ENCODE measurements around the gene FHL2. TPM values are rescaled to one million over a fixed set of nuclear protein-coding genes. Genes with fewer than 3 reads are reported as not detected.

FHL2 gene
- total and polyA plus RNA-seq, 9 donors = 27.5 to 63.5 (median 37.4) TPM

DNA sequence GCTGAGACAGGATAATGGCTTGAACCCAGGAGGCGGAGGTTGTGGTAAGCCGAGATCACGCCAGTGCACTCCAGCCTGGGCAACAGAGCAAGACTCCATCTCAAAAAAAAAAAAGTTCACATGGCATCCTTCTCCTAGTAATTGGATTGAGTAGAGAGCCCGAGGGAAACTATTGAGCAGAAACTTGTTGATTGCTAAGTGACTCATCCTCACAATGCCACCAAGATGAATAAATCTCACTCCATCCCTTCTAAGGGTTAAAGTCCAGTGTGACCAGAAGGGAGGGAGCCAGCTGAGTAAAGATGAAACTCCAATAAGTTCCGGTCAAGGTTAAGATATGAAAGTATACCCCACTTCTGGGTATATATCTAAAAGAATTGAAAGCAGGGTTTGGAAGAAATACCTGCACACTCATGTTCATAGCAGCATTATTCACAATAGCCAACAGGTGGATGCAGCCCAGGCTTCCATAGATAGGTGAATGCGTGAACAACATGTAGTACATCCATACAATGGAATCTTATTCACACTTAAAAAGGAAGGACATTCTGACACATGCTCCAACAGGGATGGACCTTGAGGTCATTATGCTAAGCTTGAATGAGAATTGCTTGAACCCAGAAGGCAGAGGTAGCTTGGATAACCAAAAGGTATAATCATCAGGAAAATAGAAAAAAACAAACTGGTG, 13.0 kb upstream of the FHL2 start:
- H3K9me3 ChIP-seq (replicated peaks; ENCODE audit: control insufficient read depth, low read depth, low read length) = no peaks in the 10 kb centered on the region
- H3K4me3 ChIP-seq (ENCODE audit: low read length) = no peak overlapping the region
- no peaks in the 10 kb centered on the region for H3K36me3 ChIP-seq (ENCODE audit: control insufficient read depth, insufficient read depth, low read length)
- H3K27ac ChIP-seq (ENCODE audit: low read length) = no peak overlapping the region
- no peaks in the 10 kb centered on the region for H3K27me3 ChIP-seq (ENCODE audit: control insufficient read depth, insufficient read depth, low read length)
- H3K4me1 ChIP-seq (ENCODE audit: control insufficient read depth, insufficient read depth, low read length) = peaks cover 18% of the 10 kb centered on the region
- DNase-seq = no peak
- no CpG with 5 or more reads among the region's 6 CpGs for WGBS (ENCODE audit: insufficient coverage)

DNA sequence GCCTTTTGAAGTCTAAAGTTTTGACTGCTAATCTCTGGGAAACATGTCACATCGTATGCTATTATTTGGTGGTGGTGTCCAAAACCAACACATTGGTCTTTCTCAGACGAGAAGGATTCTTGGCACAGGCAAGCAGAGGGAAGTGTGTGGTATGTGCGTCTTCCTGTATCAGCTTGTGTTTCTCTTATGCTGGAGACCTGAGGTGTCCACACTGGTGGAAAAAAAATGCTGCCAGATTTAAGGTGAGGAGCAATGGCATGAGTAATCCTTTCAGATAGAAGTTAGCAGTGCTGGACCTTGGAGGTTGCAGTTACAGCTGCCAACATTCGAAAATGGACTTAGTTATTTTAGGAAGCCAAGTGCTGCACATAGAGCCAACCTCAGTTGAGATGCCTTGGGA, 11.7 kb upstream of the FHL2 start:
- Histone ChIP-seq H3K27ac (ENCODE audit: low read length) (no peak overlapping the region), H3K4me3 (ENCODE audit: low read length) (no peak overlapping the region), H3K36me3 (ENCODE audit: control insufficient read depth, insufficient read depth, low read length) (no peaks in the 10 kb centered on the region), H3K27me3 (ENCODE audit: control insufficient read depth, insufficient read depth, low read length) (no peaks in the 10 kb centered on the region), H3K4me1 (ENCODE audit: control insufficient read depth, insufficient read depth, low read length) (peaks cover 18% of the 10 kb centered on the region), H3K9me3 (replicated peaks; ENCODE audit: control insufficient read depth, low read depth, low read length) (no peaks in the 10 kb centered on the region)
- WGBS (ENCODE audit: insufficient coverage) = 40% methylated on average over 4 of the region's 4 CpGs
- DNase-seq = peak; percentile 57

DNA sequence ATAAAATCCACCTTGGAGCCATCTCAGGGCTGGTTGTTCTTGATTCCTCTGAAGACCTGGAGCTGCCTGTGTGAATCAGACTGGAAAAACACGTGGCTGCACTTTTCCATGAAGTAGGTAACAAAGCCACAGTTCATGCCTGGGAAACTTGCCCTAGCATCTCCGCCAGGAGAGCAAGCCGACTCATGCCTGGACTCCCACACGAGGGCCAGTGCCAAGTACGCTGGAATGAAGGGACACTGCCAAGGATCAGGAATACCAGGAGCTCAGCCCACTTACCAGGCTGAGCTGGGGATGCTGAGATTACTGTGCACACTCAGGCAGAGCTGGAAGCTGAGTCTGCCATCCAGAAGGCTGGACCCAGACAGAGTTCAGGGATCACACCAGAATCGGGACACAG, 10.9 kb upstream of the FHL2 start:
- DNase-seq = peak; percentile 94
- H3K9me3 ChIP-seq (replicated peaks; ENCODE audit: control insufficient read depth, low read depth, low read length) = no peaks in the 10 kb centered on the region

DNA sequence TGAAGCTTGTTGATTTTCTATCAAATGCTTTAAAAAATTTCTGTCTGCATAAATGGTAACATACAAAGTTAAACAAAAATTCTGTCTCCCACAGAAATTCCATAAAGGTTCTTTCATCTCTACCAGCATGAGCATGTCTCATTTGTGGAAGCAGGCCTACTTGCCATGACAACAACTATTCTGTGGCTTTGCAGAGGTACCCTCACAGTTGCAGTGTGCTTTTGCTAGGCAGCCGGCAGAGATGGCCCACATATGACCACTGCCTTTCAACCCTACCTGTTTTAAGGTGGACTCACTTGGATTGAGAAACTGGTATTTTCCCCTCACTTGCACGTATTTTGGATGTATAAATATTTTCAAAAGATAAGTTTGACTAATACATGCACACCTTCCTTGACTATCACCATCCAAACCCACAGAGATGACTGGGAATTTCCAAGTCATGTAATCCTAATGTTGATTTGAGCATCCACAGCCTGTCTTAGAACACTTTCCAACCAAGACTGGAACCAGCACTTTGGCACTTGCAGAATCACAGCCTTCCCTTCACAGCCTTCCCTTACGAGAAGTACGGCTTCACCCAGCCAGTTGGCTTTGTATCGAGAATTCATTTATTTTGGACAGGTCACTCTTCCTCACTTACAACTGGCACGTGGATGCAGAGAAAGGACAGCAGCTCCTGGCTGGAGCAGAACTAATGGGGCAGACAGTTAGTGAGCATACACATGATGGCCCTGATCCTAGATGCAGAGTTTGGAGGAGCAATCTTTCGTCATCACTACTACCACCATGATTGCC, 9.3 kb upstream of the FHL2 start:
- no peaks in the 10 kb centered on the region for H3K36me3 ChIP-seq (ENCODE audit: control insufficient read depth, insufficient read depth, low read length)
- H3K4me1 ChIP-seq (ENCODE audit: control insufficient read depth, insufficient read depth, low read length) = peaks cover 24% of the 10 kb centered on the region
- H3K9me3 ChIP-seq (replicated peaks; ENCODE audit: control insufficient read depth, low read depth, low read length) = no peaks in the 10 kb centered on the region
- WGBS (ENCODE audit: insufficient coverage) = 82% methylated on average over 3 of the region's 7 CpGs
- no peak overlapping the region for H3K4me3 ChIP-seq (ENCODE audit: low read length)
- H3K27ac ChIP-seq (ENCODE audit: low read length) = no peak overlapping the region
- DNase-seq = peak; percentile 52
- H3K27me3 ChIP-seq (ENCODE audit: control insufficient read depth, insufficient read depth, low read length) = no peaks in the 10 kb centered on the region

More for the DNA sequence above, 10.9 kb upstream of the FHL2 start:
- Histone ChIP-seq H3K27me3 (ENCODE audit: control insufficient read depth, insufficient read depth, low read length) (no peaks in the 10 kb centered on the region), H3K4me1 (ENCODE audit: control insufficient read depth, insufficient read depth, low read length) (peaks cover 18% of the 10 kb centered on the region), H3K27ac (ENCODE audit: low read length) (no peak overlapping the region), H3K36me3 (ENCODE audit: control insufficient read depth, insufficient read depth, low read length) (no peaks in the 10 kb centered on the region), H3K4me3 (ENCODE audit: low read length) (no peak overlapping the region)
- 33% methylated on average over 6 of the region's 6 CpGs for WGBS (ENCODE audit: insufficient coverage)

DNA sequence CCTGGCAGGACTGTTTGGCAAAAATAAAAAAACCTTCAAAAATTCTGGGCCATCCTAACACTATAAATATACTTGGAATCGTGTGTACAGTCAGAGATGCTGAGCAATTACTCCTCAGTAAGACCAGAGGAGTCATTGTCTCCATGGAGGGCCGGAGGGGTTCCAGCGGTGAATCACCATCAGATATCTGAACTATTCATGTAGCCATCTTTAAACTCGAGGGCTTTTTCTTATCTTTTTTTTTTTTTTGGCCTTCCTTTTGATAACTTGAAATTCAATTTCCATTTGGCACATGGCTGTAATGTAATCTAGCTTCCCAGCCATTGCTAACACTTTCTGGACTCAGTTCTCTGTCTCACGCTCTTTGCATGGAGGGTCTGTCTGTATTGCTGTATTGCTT, 7.4 kb upstream of the FHL2 start:
- no peaks in the 10 kb centered on the region for H3K36me3 ChIP-seq (ENCODE audit: control insufficient read depth, insufficient read depth, low read length)
- H3K27ac ChIP-seq (ENCODE audit: low read length) = no peak overlapping the region
- H3K27me3 ChIP-seq (ENCODE audit: control insufficient read depth, insufficient read depth, low read length) = no peaks in the 10 kb centered on the region
- H3K4me1 ChIP-seq (ENCODE audit: control insufficient read depth, insufficient read depth, low read length) = peaks cover 24% of the 10 kb centered on the region
- DNase-seq = no peak
- no peak overlapping the region for H3K4me3 ChIP-seq (ENCODE audit: low read length)
- no peaks in the 10 kb centered on the region for H3K9me3 ChIP-seq (replicated peaks; ENCODE audit: control insufficient read depth, low read depth, low read length)
- WGBS (ENCODE audit: insufficient coverage) = 75% methylated on average over 4 of the region's 5 CpGs

DNA sequence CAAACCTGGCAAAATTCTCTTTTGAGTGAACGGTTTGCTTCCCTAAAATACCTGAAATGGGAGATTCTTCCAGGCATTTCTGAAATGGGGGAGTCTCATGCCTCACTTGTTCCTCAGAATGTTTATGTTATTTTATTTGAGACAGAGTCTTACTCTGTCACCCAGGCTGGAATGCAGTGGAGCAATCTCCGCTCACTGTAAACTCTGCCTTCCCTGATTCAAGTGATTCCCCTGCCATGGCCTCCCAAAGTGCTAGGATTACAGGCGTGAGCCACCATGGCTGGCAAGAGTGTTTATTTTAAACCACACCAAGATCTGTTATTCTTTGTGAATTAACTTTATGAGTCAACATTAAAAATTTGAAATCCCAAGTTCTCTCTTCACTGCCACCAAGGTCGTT, 6.4 kb upstream of the FHL2 start:
- WGBS (ENCODE audit: insufficient coverage) = no CpG with 5 or more reads among the region's 4 CpGs
- DNase-seq = no peak
- Histone ChIP-seq H3K4me3 (ENCODE audit: low read length) (no peak overlapping the region), H3K9me3 (replicated peaks; ENCODE audit: control insufficient read depth, low read depth, low read length) (no peaks in the 10 kb centered on the region), H3K27me3 (ENCODE audit: control insufficient read depth, insufficient read depth, low read length) (no peaks in the 10 kb centered on the region), H3K36me3 (ENCODE audit: control insufficient read depth, insufficient read depth, low read length) (no peaks in the 10 kb centered on the region), H3K27ac (ENCODE audit: low read length) (no peak overlapping the region), H3K4me1 (ENCODE audit: control insufficient read depth, insufficient read depth, low read length) (peaks cover 19% of the 10 kb centered on the region)

DNA sequence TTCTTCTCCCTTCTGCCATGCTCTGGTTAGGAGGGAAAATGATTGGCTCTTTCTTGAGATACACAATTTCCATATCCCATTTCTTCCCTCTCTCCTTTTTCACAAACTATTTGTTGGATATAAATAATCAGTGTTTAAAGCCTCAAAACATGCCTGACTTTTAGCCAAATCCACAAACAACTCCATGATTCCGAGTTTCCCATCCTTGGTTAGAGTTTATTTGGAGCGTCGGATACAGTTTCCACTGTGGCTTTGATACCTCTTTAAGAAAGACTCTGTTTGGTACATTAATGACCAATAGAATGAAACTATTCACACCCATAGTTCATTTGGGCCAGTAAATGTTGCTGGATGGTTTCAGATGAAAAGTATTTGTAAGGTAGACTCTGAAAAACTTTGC, 5.9 kb upstream of the FHL2 start:
- no peak for DNase-seq
- Histone ChIP-seq H3K4me1 (ENCODE audit: control insufficient read depth, insufficient read depth, low read length) (peaks cover 14% of the 10 kb centered on the region), H3K27me3 (ENCODE audit: control insufficient read depth, insufficient read depth, low read length) (peaks cover under 1% of the 10 kb centered on the region), H3K4me3 (ENCODE audit: low read length) (no peak overlapping the region), H3K36me3 (ENCODE audit: control insufficient read depth, insufficient read depth, low read length) (no peaks in the 10 kb centered on the region), H3K27ac (ENCODE audit: low read length) (no peak overlapping the region), H3K9me3 (replicated peaks; ENCODE audit: control insufficient read depth, low read depth, low read length) (no peaks in the 10 kb centered on the region)
- WGBS (ENCODE audit: insufficient coverage) = no CpG with 5 or more reads among the region's 3 CpGs

DNA sequence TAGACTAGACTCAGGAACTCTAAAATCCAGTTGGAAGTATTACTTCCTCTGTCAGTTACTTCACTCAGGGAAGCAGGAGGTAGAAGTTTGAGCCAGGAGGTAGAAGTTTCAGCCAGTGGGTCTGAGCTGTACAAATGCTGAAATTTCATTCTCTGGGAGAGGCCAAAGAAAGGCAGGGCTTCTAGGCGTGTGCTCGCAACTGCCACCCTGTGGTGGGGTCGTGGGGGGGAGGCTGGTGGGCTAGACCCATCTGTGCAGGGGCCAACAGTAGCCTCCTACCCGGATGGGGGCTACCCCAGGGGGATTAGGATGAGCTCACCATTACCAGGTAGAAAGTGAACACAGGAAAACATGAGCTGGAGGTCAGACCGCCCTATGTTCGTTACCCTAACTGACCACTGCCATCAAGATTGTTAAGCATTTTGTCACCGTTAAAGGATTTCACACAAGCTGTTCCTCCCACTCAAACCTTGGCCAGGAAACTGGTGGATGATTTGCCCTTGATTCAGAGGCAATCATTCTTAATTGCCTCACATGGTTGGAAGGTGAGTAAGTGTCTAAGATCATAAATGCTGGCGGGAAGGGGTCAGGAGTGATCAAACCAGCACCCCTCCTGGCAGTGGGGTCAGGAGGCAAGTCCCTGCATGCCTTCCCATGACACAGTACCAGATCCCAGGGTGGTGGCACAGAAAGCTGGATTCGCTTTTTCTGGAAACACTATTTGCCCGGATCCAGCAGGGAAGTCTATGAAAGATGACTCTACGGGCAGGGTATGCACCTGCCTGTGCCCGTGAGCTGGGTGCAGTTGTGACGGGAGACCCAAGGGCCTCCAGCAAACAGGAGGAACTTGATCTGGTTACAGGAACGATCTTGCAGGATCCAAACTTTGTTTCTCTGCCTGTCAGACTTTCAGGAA, 5.2 kb upstream of the FHL2 start:
- Histone ChIP-seq H3K27me3 (ENCODE audit: control insufficient read depth, insufficient read depth, low read length) (peaks cover 8% of the 10 kb centered on the region), H3K27ac (ENCODE audit: low read length) (no peak overlapping the region), H3K4me3 (ENCODE audit: low read length) (no peak overlapping the region), H3K9me3 (replicated peaks; ENCODE audit: control insufficient read depth, low read depth, low read length) (no peaks in the 10 kb centered on the region), H3K36me3 (ENCODE audit: control insufficient read depth, insufficient read depth, low read length) (no peaks in the 10 kb centered on the region), H3K4me1 (ENCODE audit: control insufficient read depth, insufficient read depth, low read length) (peaks cover 13% of the 10 kb centered on the region)
- no peak for DNase-seq
- WGBS (ENCODE audit: insufficient coverage) = 68% methylated on average over 12 of the region's 14 CpGs

DNA sequence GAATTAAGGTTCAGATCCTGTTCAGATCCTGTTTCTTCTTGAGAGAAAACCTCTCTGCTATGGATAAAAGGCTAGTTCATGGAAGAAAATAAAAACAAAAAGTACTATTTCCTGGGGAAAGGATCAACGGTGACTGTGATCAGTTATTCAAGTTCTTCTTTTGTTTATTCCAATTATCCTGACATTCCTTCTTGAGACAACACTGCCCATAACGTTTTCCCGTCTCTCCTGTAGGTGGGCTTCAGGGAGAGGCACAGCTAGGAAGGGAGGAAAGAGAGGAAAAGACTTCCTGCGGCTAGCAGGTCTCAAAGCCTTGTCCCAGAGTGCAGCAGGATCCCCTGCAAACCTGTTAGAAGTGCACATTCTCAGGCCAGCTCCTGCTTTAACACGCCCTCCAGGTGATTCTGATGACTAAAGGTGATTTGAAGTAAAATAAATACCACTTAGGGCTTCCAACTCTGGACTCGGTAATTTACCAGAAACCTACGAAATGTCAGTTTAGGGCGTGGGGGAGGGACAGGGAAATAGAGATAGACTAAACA, 4.5 kb upstream of the FHL2 start:
- Histone ChIP-seq H3K27me3 (ENCODE audit: control insufficient read depth, insufficient read depth, low read length) (peaks cover 8% of the 10 kb centered on the region), H3K9me3 (replicated peaks; ENCODE audit: control insufficient read depth, low read depth, low read length) (no peaks in the 10 kb centered on the region), H3K27ac (ENCODE audit: low read length) (no peak overlapping the region), H3K36me3 (ENCODE audit: control insufficient read depth, insufficient read depth, low read length) (no peaks in the 10 kb centered on the region), H3K4me3 (ENCODE audit: low read length) (no peak overlapping the region), H3K4me1 (ENCODE audit: control insufficient read depth, insufficient read depth, low read length) (peaks cover 9% of the 10 kb centered on the region)
- no peak for DNase-seq
- WGBS (ENCODE audit: insufficient coverage) = 86% methylated on average over 1 of the region's 8 CpGs

DNA sequence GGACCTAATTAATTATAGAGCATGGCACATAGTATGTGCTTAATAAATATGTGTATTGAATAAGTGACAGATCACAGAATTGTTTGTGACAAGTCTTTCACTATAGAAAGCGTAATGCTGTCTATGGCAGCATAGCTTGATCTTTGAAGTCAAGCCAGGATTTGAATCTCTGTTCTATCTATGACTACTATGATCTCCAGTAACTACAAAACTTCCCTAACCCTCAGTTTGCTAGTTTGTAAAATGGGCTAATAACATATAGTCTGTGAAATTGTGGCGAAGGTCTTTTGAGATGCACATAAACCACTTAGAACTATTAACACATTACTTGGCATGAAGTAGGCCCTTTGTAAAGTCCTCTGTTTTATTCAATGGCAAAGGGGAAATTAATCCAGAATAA, 4.0 kb upstream of the FHL2 start:
- Histone ChIP-seq H3K9me3 (replicated peaks; ENCODE audit: control insufficient read depth, low read depth, low read length) (no peaks in the 10 kb centered on the region), H3K27ac (ENCODE audit: low read length) (no peak overlapping the region), H3K4me3 (ENCODE audit: low read length) (no peak overlapping the region), H3K4me1 (ENCODE audit: control insufficient read depth, insufficient read depth, low read length) (peaks cover 9% of the 10 kb centered on the region), H3K36me3 (ENCODE audit: control insufficient read depth, insufficient read depth, low read length) (no peaks in the 10 kb centered on the region), H3K27me3 (ENCODE audit: control insufficient read depth, insufficient read depth, low read length) (peaks cover 8% of the 10 kb centered on the region)
- no CpG with 5 or more reads among the region's 2 CpGs for WGBS (ENCODE audit: insufficient coverage)
- no peak for DNase-seq
